ENCODE results near the gene OLFML3.

DNA sequence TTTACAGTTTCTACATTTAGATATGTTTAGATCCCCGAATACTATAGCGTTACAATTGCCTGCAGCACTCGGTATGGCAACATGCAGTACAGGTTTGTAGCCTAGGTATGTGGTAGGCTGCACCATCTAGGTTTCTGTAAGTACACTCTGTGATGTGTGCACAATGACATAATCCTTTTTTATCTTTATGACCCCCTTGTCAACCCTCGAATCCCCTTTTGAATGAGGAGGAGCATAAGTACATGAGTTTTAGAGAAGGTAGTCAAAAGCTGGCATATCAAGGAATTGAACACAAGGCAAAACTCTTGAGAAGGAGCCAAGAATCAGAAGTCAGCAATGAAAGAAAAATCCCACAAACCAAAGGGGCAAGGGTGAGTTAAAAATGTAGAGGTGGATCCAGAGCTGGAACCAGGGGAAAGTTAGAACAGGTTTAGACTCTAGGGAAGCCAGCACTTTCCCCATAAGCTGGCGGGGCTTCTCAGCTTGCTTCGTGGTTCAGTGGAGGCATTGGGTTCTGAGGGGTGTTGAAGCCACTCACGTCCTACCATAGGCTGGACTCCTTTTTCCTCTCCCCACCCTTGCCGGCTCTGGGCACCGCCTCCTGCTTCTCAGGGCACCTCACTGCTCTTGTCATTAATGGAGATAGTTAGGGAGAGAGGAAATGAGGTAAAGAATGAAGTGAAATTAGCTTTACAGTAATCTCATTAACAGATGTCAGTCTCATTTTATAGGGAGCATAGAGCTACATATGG lies 31.3 kb downstream of the OLFML3 start:
- TF ChIP-seq, protein P1, sequence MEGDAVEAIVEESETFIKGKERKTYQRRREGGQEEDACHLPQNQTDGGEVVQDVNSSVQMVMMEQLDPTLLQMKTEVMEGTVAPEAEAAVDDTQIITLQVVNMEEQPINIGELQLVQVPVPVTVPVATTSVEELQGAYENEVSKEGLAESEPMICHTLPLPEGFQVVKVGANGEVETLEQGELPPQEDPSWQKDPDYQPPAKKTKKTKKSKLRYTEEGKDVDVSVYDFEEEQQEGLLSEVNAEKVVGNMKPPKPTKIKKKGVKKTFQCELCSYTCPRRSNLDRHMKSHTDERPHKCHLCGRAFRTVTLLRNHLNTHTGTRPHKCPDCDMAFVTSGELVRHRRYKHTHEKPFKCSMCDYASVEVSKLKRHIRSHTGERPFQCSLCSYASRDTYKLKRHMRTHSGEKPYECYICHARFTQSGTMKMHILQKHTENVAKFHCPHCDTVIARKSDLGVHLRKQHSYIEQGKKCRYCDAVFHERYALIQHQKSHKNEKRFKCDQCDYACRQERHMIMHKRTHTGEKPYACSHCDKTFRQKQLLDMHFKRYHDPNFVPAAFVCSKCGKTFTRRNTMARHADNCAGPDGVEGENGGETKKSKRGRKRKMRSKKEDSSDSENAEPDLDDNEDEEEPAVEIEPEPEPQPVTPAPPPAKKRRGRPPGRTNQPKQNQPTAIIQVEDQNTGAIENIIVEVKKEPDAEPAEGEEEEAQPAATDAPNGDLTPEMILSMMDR (IDR thresholded peaks at IDR 0.05): no peak
- no peak for TF ChIP-seq POLR2A (IDR thresholded peaks at IDR 0.05)

Measured in Peyer's patch (tissue), 4 donors.